OCI-LY7 (cell line): ENCODE results near the gene MUC12. TPM values are rescaled to one million over a fixed set of nuclear protein-coding genes. Genes with fewer than 3 reads are reported as not detected.

Source experiments
- BruUV-seq: library from RNA; stranded (reverse); fragments of 400-500 nt; replicated peaks from 2 replicates; lab custom pipeline; 2021; lab: Mats Ljungman, UMichigan
- CTCF ChIA-PET: fragments of 300-600 bp; sonication (Branson Sonifier 250); formaldehyde crosslinking; loops from one replicate; lab custom pipeline; 2022; ENCODE audit warnings: antibody characterized with exemption; ENCODE audit not compliant: unreplicated experiment; lab: Charles Lee
- POLR2A ChIA-PET: fragments of 300-600 bp; sonication (Branson Sonifier 250); formaldehyde crosslinking; loops from one replicate; lab custom pipeline; 2022; ENCODE audit warnings: antibody characterized with exemption; lab: Charles Lee
- DNase-seq: peaks from one replicate; pipeline ENCODE4 v3.0.0-alpha.2; 2015; ENCODE audit warnings: low spot score
- H2AFZ ChIP-seq: fragments of 200-600 bp; sonication (generic), shearing (Covaris generic); 2 replicates; pipeline ENCODE4 v1.6.1; 2014; ENCODE audit warnings: mild to moderate bottlenecking, antibody characterized with exemption, low read length, moderate library complexity
- H3K27ac ChIP-seq: fragments of 200-600 bp; sonication (generic); 2 replicates; pipeline ENCODE4 v1.5.1; 2014; ENCODE audit warnings: mixed run types, low read depth, mild to moderate bottlenecking, moderate library complexity, low read length, inconsistent platforms; ENCODE audit not compliant: poor library complexity, severe bottlenecking
- H3K36me3 ChIP-seq: fragments of 200-600 bp; sonication (generic); 2 replicates; pipeline ENCODE4 v1.6.1; 2014; ENCODE audit warnings: mild to moderate bottlenecking, antibody characterized with exemption, low read length, moderate library complexity, mixed read lengths; ENCODE audit not compliant: insufficient read depth
- H3K4me1 ChIP-seq: fragments of 200-600 bp; sonication (generic); 2 replicates; pipeline ENCODE4 v1.5.1; 2014; ENCODE audit warnings: mild to moderate bottlenecking, low read length; ENCODE audit not compliant: insufficient read depth, poor library complexity, severe bottlenecking
- H3K4me2 ChIP-seq: fragments of 200-600 bp; sonication (generic); 2 replicates; pipeline ENCODE4 v1.6.1; 2014; ENCODE audit warnings: mild to moderate bottlenecking, low read length
- H3K4me3 ChIP-seq: fragments of 200-600 bp; sonication (generic); 2 replicates; pipeline ENCODE4 v1.5.1; 2014; ENCODE audit warnings: mild to moderate bottlenecking, low read depth, low read length; ENCODE audit not compliant: poor library complexity, severe bottlenecking
- H3K79me2 ChIP-seq: fragments of 200-600 bp; sonication (generic); 2 replicates; pipeline ENCODE4 v1.6.1; 2016; ENCODE audit warnings: low read depth, mild to moderate bottlenecking, low read length, moderate library complexity, mixed read lengths; ENCODE audit not compliant: insufficient read depth
- H3K9me2 ChIP-seq: fragments of 200-600 bp; sonication (generic); 2 replicates; pipeline ENCODE4 v1.6.1; 2016; ENCODE audit warnings: mild to moderate bottlenecking, low read length, mixed read lengths; ENCODE audit not compliant: insufficient read depth
- H3K9me3 ChIP-seq: fragments of 200-600 bp; sonication (generic); 2 replicates; pipeline ENCODE4 v1.6.1; 2014; ENCODE audit warnings: mild to moderate bottlenecking, mixed run types, low read length, mixed read lengths
- H4K20me1 ChIP-seq: fragments of 200-600 bp; sonication (generic); 2 replicates; pipeline ENCODE4 v1.6.1; 2014; ENCODE audit warnings: mild to moderate bottlenecking, antibody characterized with exemption, low read length, moderate library complexity, mixed read lengths; ENCODE audit not compliant: insufficient read depth
- CTCF ChIP-seq: fragments of 200-600 bp; sonication (generic); conservative IDR thresholded peaks from 2 replicates; pipeline ENCODE4 v1.5.1; 2014; ENCODE audit warnings: mild to moderate bottlenecking, antibody characterized with exemption, low read length, moderate library complexity, mixed read lengths
- EZH2phosphoT487 ChIP-seq: fragments of 200-600 bp; sonication (generic); IDR thresholded peaks from 2 replicates; pipeline ENCODE4 v1.6.1; 2018; ENCODE audit warnings: low read depth, borderline replicate concordance, mild to moderate bottlenecking, mixed run types, antibody characterized with exemption, low read length, moderate library complexity, mixed read lengths
- intact Hi-C: fragments of 100-400 bp; cut with micrococcal nuclease; formaldehyde crosslinking; loops from one replicate; pipeline ENCODE4 v1.10.0; 2022; ENCODE audit not compliant: unreplicated experiment
- total RNA-seq, 2 experiments: library from RNA; depleted of rRNA in 1 of 2; stranded (reverse); fragments of >200 nt in 1 of 2; shearing (Covaris generic) in 1 of 2; gene quantifications; 2 replicates each; pipeline ENCODE4 v1.2.3, GENCODE V29; 2014 to 2022

MUC12 gene
- total RNA-seq, 2 experiments from 2014 or later = not detected

DNA sequence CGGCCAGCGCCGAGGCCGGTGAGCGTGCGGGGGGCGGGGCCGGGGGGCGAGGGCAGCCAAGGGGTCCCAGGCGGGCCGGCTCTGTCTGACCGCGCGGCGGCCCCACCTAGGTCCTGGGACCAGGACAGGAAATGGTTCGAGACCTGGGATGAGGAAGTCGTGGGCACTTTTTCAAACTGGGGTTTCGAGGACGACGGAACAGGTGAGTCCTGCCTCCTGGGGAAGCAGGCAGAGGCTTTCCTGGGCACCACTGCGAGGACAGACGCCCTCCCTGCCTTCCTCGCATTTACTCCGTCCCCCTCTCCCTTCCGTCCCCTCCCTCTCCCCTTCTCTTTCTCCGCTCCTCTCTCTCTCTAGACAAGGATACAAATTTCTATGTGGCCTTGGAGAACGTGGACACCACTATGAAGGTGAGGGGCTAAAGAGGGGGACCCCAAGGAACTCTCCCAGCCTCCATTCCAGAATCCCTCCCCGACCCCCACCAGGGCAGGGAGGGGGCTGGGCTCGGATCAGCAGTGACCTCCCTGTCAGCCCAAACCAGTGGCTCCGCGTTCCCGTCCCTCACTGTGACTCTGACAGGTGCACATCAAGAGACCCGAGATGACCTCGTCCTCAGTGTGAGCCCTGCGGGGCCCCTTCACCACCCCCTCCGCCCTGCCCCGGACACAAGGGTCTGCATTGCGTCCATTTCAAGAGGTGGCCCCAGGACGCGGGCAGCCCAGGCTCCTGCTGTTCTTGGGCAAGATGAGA, 2.6 kb upstream of the MUC12 start:
- no peaks in the 10 kb centered on the region for H3K36me3 ChIP-seq
- H2AFZ ChIP-seq = no peak overlapping the region
- TF ChIP-seq CTCF = peak; percentile 7; the same call in 1 of the 2 replicates
- TF ChIP-seq EZH2phosphoT487 = no peak
- no peak overlapping the region for H3K4me3 ChIP-seq
- intact Hi-C loops = loop anchor here (5.0 kb wide), 1 partner anchor 91 kb away; no protein-coding TSS in a partner anchor
- peaks cover 4% of the 10 kb centered on the region for H3K4me1 ChIP-seq
- BruUV-seq = no TSS peak
- POLR2A ChIA-PET = no interaction called here
- no peaks in the 10 kb centered on the region for H3K79me2 ChIP-seq
- H3K27ac ChIP-seq = no peak overlapping the region
- no peaks in the 10 kb centered on the region for H3K9me3 ChIP-seq
- no peaks in the 10 kb centered on the region for H4K20me1 ChIP-seq
- H3K9me2 ChIP-seq = no peaks in the 10 kb centered on the region
- CTCF ChIA-PET = no interaction called here
- DNase-seq = no peak
- no peak overlapping the region; the same call in 1 of the 2 replicates for H3K4me2 ChIP-seq

DNA sequence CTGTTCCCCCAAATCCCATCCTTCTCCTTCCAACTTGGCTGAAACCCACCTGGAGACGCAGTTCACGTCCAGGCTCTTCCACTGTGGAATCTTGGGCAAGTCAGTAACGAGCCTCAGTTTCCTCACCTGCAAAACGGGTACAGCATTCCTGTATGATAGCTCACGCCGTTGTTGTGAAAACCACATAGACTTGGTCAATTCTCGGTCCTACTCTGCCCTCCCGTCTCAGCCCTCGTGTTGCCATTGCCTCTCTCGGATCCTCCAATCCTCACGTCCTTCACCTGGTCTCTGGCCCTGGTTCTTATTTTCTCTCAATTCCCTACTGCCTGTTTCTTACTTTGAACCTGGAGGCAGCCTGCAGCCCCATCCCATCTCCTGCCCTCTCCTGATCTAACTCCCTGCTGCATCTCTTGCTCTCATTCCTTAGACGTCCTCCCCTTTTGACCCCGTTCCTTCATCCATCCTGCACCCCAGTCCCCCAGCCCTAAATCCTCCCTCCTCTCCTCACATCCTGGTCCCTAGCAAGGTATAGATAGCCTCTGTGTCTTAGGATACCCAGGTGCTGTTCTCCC, 2.0 kb upstream of the MUC12 start:
- DNase-seq = no peak
- Histone ChIP-seq H3K27ac (no peak overlapping the region), H3K9me2 (no peaks in the 10 kb centered on the region), H3K4me1 (peaks cover 4% of the 10 kb centered on the region), H3K79me2 (no peaks in the 10 kb centered on the region), H3K9me3 (no peaks in the 10 kb centered on the region), H3K4me3 (no peak overlapping the region), H3K4me2 (no peak overlapping the region), H3K36me3 (no peaks in the 10 kb centered on the region), H2AFZ (no peak overlapping the region), H4K20me1 (no peaks in the 10 kb centered on the region)
- intact Hi-C loops = loop anchor here (5.0 kb wide), 1 partner anchor 90 kb away; no protein-coding TSS in a partner anchor
- POLR2A ChIA-PET = no interaction called here
- TF ChIP-seq CTCF = no peak
- no peak for TF ChIP-seq EZH2phosphoT487
- CTCF ChIA-PET = no interaction called here
- BruUV-seq = no TSS peak

GRCh38 chr7:100968031-100968430, 1.3 kb upstream of the MUC12 start:
- intact Hi-C loops = loop anchor here (5.0 kb wide), 1 partner anchor 89 kb away; no protein-coding TSS in a partner anchor
- Histone ChIP-seq H4K20me1 (no peaks in the 10 kb centered on the region), H3K9me2 (no peaks in the 10 kb centered on the region), H2AFZ (no peak overlapping the region), H3K27ac (no peak overlapping the region), H3K4me1 (peaks cover 4% of the 10 kb centered on the region), H3K79me2 (no peaks in the 10 kb centered on the region), H3K36me3 (no peaks in the 10 kb centered on the region), H3K9me3 (no peaks in the 10 kb centered on the region), H3K4me2 (no peak overlapping the region), H3K4me3 (no peak overlapping the region)
- DNase-seq = no peak
- ChIA-PET POLR2A (no interaction called here), CTCF (no interaction called here)
- TF ChIP-seq EZH2phosphoT487 (no peak), CTCF (no peak)
- BruUV-seq = no TSS peak
